HG02943 (cell line): ENCODE measurements around the gene ITIH2.
"Not testable (repeated sequence)": the region's sequence is repeated elsewhere in the genome, so short reads cannot be mapped to it uniquely, and the experiment has no call there.

Source experiments
- ATAC-seq: cut with Tn5 transposase; IDR thresholded peaks from one replicate; pipeline ENCODE4 v1.9.1; 2021; ENCODE audit warnings: mild to moderate bottlenecking, low read depth, moderate library complexity; ENCODE audit not compliant: unreplicated experiment

The ITIH2 gene

GRCh38 chr10:7696545-7696944 lies 6.6 kb upstream of the ITIH2 start:
- no peak for ATAC-seq

DNA sequence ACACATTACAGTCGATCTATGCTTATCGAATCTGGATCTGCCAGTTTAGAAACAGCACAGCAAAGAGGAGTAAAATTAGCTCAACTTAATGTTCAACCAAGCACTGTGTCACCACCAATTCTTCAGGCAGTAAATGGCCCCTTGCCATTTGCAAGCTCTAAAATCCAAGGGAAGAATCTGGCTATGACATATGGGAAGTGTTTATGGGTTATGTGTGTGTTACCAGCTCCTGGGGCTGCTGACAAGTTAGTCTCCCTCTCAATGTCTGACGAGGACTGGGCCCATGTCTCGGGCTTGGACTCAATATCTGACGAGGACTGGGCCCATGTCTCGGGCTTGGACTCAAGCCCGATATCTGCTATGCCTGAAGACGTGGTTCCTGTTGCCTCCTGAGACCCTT lies 5.7 kb upstream of the ITIH2 start:
- no peak for ATAC-seq

DNA sequence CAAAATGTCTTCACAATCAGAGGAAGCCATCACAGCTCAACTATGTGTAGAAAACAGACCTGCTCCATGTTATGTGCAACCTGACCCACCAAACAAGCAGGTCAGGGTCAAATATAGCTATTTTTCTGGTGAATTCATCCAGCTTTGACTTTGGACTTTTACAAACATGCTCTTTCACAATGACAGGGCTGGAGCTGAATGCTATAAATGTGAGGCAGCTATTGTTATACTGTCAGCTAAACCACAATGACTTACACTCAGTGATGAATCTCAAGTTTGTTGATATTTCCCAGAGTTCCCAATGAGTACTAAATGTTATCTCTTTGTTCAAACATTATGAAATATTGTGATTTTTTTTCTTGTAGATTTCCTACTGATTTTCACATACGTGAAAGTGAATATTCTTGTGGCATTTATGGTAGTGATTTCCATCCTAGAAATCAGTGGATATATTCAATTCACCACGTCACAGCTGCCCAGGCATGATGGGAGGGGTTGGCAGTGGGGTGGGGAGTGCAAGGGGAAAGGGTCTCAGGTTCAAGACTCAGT lies 2.5 kb upstream of the ITIH2 start:
- ATAC-seq: no peak

GRCh38 chr10:7701158-7701742 lies 1.9 kb upstream of the ITIH2 start:
- no peak for ATAC-seq

DNA sequence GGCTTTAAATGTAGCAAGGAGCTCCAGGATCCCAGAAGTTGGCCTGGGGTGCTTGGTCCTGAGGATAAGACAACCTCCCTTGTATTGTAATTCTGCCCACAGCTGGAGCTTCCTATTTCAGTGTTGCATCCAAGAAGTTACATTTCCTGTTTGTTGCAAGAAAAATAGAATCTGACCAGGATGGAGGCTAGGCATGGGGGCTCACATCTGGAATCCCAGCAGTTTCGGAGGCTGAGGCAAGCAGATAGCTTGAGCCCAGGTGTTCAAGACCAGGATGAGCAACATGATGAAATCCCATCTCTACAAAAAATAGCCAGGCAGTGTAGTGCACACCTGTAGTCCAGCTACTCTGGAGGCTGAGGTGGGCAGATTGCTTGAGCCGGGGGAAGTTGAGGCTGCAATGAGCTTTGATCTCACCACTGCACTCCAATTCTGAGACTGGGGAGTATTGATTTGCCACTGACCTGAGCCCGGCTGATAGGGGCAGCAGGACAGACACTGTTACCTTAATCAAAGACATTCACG lies 766 bp upstream of the ITIH2 start:
- no peak for ATAC-seq

DNA sequence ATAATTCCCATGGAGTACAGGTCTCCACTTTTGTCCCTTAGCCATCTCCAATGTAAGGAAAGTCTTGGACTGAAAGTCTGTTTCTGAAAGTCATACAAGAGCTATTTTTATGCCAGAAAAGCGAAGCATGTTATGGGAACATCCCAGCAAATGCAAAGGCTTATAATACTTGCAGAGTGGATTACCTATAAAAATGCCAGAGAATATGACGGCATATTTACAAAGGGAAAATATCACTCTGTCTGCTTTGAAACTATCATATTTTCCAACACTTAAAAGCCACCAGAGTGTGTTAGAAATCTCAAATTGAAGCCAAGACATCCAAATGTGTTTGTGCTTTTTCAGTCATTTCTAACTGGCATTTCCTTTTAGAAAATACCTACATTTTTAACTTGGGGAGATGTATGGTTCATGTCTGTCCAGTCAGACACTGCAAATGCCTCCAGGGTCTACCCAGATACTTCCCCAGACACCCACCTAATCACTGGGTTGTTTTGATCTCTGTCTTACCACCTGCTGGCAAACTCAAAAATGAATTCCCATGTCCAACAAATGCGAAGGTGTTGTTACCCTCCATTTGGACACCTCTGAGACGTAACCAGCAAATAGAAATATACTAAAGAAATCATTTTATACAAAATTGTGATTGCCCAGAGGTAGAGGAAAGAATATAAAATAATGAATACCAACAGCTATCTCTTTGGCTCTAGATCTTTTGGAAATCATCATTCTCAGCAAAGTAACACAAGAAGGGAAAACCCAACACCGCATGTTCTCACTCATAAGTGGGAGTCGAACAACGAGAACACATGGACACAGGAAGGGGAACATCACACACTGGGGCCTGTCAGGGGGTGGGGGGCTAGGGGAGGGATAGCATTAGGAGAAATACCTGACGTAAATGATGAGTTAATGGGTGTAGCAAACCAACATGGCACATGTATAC lies 1.2 kb downstream of the ITIH2 start:
- ATAC-seq: no peak

DNA sequence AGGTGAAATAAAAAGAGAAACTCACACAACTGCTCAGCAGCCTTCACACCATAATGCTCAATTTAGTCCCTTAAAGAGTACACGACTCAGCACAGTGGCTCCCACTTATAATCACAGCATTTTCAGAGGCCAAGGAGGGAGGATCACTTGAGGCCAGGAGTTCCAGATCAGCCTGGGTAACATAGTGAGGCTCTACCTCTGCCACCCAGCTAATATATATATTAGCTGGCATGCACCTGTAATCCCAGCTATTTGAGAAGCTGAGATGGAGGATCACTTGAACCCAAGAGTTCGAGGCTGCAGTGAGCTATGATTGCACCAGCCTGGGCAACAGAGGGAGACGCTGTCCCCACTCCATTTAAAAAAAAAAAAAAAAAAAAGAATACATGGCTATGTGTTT lies 2.2 kb downstream of the ITIH2 start:
- no peak for ATAC-seq

- ATAC-seq: no peak
Measured at GRCh38 chr10:7706534-7707073, 3.5 kb downstream of the ITIH2 start.

- ATAC-seq: no peak
Measured at GRCh38 chr10:7707102-7707501, 4.0 kb downstream of the ITIH2 start.

GRCh38 chr10:7707858-7708622 lies 4.9 kb downstream of the ITIH2 start:
- ATAC-seq: no peak

DNA sequence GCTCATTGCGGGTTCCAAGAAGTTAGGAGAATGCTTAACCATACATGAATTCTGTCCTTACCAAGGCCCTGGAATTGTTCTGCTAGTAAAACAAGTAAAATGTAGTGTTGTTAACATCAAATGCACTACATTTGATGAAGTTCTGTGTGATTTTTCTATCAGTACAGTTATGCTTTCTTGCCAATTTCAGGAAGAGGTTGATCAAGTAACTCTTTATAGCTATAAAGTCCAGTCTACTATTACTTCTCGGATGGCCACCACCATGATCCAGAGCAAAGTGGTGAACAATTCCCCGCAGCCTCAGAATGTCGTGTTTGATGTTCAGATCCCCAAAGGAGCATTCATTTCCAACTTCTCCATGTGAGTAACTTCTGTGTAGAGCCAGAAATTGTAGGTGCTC lies 5.7 kb downstream of the ITIH2 start:
- ATAC-seq: no peak

- ATAC-seq: no peak
Measured at GRCh38 chr10:7710446-7710845, 7.3 kb downstream of the ITIH2 start.

GRCh38 chr10:7711075-7711474 lies 8.0 kb downstream of the ITIH2 start:
- not testable (repeated sequence) for ATAC-seq

DNA sequence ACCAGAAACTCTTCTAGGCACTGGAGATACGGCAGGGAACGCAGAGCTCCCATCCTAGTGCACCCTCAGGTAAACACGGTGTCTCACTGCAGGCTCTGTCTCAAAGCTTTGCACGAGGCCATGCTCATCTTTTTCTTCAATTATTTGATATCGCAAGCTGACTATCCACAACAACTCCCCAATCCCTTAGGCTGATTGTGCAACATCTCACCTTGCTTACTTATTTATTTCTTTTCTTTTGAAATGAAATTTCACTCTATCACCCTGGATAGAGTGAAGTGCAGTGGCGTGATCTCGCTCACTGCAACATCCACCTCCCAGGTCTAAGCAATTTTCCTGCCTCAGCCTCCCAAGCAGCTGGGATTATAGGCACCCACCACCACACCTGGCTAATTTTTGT lies 12.4 kb downstream of the ITIH2 start:
- no peak for ATAC-seq

GRCh38 chr10:7717767-7718166 lies 14.7 kb downstream of the ITIH2 start:
- ATAC-seq: no peak

- no peak for ATAC-seq
Measured at GRCh38 chr10:7718685-7719084, 15.6 kb downstream of the ITIH2 start.

DNA sequence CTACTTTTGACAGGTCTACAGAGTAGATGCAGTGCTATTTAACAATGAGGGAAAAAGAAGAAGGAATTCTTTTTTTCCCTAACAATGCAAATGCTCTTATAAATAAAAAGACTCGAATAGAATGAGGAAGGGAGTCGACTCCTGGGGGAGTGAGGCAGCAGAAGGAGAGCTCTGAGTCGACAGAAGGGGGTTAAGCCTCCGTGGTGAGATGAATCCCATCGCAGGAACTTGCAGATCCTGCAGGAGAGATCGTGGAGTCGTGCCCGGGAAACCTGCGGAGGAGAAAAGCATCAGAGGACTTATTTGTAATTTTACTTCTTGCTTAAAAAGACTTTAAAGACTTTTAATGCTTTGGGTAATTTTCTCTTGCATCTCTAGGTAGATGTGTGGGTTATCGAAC lies 17.4 kb downstream of the ITIH2 start:
- no peak for ATAC-seq

GRCh38 chr10:7722927-7723529 lies 19.9 kb downstream of the ITIH2 start:
- ATAC-seq: no peak

GRCh38 chr10:7734821-7735220 lies 31.7 kb downstream of the ITIH2 start:
- no peak for ATAC-seq
